SW 1271 (cell line): Measurements from ENCODE around the gene MDM4.
"Not testable (repeated sequence)": the region's sequence is repeated elsewhere in the genome, so short reads cannot be mapped to it uniquely, and the experiment has no call there.

ENCODE experiments used
- DNase-seq, 2 experiments: peaks; one replicate each; lab custom pipeline; 2025; lab: John Stamatoyannopoulos, UW

MDM4 gene

GRCh38 chr1:204516180-204516879 lies at the start of gene MDM4:
TSS of gene MDM4 (plus strand) at chr1:204516406. CDS start at chr1:204525519, 9,113 bp downstream.
- peak; percentile 90 for DNase-seq

- no peak for DNase-seq
Measured at GRCh38 chr1:204466416-204467405, 49.5 kb upstream of the MDM4 start.

GRCh38 chr1:204468206-204468605 lies 48.0 kb upstream of the MDM4 start:
- no peak for DNase-seq

GRCh38 chr1:204468766-204469302 lies 47.4 kb upstream of the MDM4 start:
- no peak for DNase-seq

- no peak for DNase-seq
Measured at GRCh38 chr1:204469304-204469703, 46.9 kb upstream of the MDM4 start.

GRCh38 chr1:204471687-204472086 lies 44.5 kb upstream of the MDM4 start:
- no peak for DNase-seq

- DNase-seq = no peak
Measured at GRCh38 chr1:204472660-204473059, 43.5 kb upstream of the MDM4 start.

- no peak for DNase-seq
Measured at GRCh38 chr1:204473400-204473965, 42.7 kb upstream of the MDM4 start.

- no peak for DNase-seq
Measured at GRCh38 chr1:204475656-204476432, 40.4 kb upstream of the MDM4 start.

- DNase-seq = no peak
Measured at GRCh38 chr1:204476563-204476962, 39.6 kb upstream of the MDM4 start.

GRCh38 chr1:204477036-204477740 lies 39.0 kb upstream of the MDM4 start:
- no peak for DNase-seq

- no peak for DNase-seq
Measured at GRCh38 chr1:204478172-204478899, 37.9 kb upstream of the MDM4 start.

- no peak for DNase-seq
Measured at GRCh38 chr1:204478921-204479320, 37.3 kb upstream of the MDM4 start.

GRCh38 chr1:204479387-204480136 lies 36.6 kb upstream of the MDM4 start:
- DNase-seq = no peak

GRCh38 chr1:204480515-204480914 lies 35.7 kb upstream of the MDM4 start:
- DNase-seq = no peak

- DNase-seq = no peak
Measured at GRCh38 chr1:204483791-204484190, 32.4 kb upstream of the MDM4 start.

GRCh38 chr1:204486513-204487255 lies 29.5 kb upstream of the MDM4 start:
- DNase-seq = not testable (repeated sequence)

GRCh38 chr1:204487256-204487615 lies 29.0 kb upstream of the MDM4 start:
- no peak for DNase-seq

- DNase-seq = no peak
Measured at GRCh38 chr1:204491655-204492054, 24.6 kb upstream of the MDM4 start.
